COLO668 (cell line): ENCODE results near the gene PRPF18.
"Not testable (repeated sequence)": the region's sequence is repeated elsewhere in the genome, so short reads cannot be mapped to it uniquely, and the experiment has no call there.

ENCODE experiments used
- DNase-seq: peaks from one replicate; lab custom pipeline; 2025; ENCODE audit not compliant: unreplicated experiment; lab: John Stamatoyannopoulos, UW

The PRPF18 gene, protein sequence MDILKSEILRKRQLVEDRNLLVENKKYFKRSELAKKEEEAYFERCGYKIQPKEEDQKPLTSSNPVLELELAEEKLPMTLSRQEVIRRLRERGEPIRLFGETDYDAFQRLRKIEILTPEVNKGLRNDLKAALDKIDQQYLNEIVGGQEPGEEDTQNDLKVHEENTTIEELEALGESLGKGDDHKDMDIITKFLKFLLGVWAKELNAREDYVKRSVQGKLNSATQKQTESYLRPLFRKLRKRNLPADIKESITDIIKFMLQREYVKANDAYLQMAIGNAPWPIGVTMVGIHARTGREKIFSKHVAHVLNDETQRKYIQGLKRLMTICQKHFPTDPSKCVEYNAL

DNA sequence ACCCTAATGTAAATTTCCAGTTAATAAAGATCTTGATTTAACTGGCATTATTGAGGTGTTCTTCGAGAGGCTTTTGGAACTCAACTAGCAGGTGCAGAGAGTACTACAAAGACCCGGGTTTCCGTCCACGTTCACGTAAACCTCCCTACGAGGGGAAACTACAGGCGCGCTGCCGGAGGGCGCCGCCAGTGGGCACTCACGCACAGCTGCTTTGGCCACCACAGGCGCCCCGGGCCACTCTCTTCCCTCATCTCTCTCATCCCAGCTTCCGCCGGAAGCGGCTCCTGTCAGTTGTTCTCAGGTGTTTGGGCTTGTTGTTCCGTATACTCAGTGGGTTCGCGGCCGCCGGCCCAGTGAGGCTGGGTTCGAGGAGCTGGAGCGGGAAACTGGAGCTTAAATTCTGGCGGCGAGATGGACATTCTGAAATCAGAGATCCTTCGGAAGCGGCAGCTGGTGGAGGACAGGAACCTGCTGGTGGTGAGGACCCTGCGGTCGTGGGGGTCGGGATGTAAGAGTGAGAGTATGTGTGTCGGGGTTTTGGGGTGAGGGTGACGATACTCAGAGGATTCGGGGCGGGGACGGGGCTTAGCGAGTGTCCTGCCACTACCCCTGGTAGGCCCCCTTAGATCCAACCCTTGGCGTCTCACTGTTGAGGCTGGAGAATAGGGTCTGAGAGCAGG, at the start of gene PRPF18:
Gene PRPF18, plus strand, starts transcription at position 290 of the 680 bp plus-strand sequence. Its CDS starts 122 bp downstream, at position 412.
- DNase-seq: peak; percentile 92

DNA sequence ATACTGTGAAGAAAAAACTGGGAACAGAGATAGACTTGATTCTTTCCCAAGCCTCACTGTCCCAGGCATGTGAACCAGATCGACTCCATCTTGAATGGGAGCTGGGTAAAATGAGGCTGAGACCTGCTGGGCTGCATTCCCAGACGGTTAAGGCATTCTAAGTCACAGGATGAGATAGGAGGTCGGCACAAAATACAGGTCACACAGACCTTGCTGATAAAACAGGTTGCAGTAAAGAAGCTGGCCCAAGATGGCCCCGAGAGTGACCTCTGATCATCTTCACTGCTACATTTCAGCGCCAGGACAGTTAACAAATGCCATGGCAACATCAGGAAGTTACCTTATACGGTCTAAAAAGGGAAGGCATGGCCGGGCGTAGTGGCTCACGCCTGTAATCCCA, 48.8 kb upstream of the PRPF18 start:
- not testable (repeated sequence) for DNase-seq

DNA sequence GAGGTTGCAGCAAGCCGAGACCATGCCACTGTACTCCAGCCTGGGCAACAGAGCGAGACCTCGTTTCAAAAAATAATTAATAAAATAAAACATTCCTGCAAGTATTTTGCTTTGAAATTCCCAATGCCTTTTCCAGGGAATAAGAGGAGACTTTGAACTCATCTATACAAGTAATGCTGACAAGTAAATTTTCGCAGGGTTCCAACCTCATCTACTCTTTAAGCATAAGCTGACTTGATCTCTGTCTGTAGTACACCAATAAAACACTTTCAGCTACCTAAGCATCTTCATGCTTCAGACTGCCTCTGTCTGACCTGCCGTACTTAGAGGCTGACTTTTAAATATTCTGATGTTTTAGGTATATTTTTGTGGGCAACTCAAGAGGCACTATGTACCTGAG, 44.2 kb upstream of the PRPF18 start:
- DNase-seq: no peak

DNA sequence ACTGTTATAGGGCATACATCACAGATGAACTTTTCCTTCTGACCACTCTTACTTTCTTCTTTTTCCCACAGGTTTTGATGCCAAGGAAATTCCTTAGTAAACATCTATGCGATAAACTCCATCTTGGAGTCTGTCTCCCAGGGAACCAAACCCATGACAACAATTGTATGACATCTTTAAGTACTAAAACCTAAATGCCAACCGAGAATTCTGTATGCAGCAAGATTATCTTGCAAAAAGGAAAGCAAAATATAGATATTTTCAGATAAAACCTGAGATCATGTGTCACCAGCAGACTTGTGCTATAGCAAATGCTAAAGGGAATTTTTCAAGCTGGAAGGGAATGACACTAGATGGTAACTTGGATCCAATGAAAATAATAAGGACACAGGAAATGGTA, 36.0 kb upstream of the PRPF18 start:
- no peak for DNase-seq

DNA sequence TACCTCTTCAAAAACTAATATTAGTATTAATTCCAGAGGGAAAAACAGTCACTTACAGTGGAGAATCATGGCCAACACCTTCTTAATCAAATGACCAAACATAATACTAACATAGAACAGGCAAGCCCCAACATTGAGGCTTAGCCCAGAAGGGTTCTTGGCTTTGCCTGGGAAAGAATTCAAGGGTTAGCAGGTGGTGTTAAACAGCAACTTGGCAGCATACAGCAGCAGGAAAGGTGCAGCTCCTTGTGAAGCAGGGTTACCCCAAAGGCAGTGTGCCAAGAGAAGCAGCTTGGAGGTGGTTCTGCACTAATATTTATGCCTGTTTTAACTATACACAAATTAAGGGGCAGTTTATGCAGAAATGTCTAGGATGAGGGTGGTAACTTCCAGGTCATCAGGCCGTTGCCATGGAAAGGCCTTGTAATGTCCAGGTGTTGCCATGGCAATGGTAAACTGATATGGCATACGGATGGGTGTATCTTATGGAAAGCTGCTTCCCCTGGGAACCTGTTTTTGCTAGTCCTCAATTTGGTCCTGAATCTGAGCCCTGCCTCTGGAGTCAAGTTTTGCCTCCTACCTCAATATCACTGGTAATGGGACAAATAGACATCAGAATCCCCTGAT, 30.8 kb upstream of the PRPF18 start:
- DNase-seq: peak; percentile 26

DNA sequence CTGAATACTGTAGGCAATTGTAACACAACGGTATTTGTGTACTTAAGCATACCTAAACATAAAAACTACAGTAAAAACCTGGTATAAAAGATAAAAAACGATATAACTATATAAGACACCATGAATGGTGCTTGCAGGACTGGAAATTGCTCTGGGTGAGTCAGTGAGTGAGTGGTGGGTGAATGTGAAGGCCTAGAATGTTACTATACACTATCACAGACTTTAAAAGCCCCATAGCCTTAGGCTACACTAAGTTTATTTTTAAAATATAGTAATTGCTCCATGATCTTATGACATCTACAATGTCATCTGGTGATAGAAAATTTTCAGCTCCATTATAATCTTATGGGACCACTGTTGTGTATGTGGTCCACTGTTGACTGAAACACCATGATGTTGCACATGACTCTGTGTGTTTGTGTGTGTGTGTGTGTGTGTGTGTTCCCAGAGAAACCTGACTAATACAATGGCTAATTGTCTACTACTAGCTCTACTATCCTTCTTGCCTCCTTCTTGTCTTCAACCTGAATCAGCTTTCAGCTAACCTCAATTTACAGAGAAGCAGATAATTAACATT, 27.6 kb upstream of the PRPF18 start:
- DNase-seq: no peak

DNA sequence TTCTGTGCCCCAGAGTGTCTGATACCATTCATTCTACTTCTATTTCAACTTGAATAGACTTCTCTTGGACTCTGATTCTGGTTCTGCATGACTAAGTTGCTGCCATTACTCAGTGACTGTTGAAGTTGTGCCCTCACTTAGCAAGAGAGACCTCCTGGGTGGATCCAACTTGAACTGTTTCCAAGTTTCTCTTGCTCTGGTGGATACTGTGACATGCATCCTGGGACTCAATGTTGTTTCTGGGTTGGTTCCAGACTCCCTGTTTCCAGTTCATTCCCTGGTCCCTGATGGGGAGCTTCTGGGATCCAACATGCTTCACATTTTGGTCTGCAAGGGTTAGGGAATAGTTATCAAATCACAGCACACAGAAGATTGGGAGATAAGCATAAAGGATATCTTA, 26.2 kb upstream of the PRPF18 start:
- no peak for DNase-seq

DNA sequence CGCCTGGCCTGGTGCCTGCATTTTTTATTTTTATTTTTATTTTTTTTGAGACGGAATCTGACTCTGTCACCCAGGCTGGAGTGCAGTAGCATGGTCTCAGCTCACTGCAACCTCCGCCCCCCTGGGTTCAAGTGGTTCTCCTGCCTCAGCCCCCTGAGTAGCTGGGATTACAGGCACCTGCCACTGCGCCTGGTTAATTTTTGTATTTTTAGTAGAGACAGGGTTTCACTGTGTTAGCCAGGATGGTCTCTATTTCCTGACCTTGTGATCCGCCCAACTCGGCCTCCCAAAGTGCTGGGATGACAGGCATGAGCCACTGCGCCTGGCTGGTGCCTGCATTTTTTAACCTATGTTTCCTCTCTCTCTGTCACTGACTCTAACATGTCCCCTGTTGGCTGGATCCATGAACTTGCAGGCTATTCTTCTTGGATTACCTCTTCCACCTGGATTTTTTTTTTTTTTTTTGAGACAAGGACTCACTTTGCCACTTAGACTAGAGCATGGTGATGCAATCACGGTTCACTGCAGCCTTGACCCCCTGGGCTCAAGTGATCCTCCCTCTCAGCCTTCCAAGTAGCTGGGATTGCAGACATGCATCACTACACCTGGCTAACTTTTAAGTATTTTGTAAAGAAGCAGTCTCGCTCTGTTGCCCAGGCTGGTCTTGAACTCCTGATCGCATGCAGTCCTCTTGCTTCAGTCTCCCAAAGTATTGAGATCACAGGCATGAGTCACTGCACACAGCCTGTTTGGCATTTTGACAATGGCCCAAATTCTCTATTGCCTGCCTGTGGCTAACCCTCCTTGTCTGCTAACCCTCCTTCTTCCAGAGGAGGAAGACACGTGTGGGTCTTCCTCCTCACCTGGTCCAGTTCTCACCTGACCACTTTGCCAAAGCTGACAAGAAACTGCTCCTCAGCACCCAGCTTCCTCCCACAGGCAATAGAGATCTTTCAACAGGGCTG, 23.0 kb upstream of the PRPF18 start:
- DNase-seq: no peak

DNA sequence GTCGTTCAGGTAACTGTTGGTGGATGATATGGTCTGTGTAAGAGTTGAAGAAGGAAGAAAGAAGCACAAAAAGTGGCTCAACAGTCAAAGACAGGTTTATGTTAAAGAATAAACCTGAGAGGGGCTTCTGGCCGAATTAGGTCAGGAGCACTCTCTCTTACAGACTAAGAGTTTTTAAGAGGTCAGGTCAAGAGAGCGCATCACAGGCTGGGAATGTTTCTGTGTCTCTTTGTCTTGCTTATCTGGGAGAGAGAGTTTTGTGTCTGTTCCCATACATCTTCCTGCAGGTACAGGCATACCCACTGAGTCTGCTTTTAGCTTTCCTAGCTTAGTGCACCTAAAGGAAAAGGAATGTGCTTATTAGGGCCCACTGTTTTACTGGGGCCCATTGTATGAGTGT, 22.2 kb upstream of the PRPF18 start:
- DNase-seq: no peak

DNA sequence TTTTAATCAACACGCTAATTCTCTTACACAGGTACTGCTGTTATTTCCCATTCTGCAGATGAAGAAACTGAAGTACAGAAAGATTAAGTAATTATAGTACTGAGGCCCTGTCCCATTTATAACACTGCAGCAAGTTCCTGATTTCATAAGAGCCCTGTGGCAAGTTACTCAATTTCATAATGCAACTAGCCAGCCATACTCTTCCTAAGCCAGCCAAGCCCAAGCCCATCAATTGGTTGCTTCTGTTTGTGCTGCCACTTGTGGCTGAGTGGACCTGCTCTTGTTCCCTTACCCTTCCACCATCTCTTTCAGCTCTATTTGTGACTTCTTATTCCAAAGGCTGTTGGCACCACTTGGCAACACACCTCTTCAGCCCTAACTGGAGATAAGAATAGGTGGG, 19.7 kb upstream of the PRPF18 start:
- no peak for DNase-seq

DNA sequence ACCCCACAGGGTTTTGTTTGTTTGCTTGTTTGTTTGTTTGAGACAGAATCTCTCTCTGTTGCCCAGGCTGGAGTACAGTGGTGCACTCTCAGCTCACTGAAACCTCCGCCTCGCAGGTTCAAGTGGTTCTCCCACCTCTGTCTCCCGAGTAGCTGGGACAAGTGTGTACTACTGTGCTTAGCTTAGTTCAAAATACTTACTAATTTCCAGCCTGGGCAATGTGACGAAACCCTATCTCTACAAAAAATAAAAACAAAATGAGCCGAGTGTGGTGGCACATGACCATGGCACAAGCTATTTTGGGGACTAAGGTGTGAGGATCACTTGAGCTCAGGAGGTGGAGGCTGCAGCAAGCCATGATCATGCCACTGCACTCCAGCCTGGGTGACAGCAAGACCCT, 15.2 kb upstream of the PRPF18 start:
- no peak for DNase-seq

DNA sequence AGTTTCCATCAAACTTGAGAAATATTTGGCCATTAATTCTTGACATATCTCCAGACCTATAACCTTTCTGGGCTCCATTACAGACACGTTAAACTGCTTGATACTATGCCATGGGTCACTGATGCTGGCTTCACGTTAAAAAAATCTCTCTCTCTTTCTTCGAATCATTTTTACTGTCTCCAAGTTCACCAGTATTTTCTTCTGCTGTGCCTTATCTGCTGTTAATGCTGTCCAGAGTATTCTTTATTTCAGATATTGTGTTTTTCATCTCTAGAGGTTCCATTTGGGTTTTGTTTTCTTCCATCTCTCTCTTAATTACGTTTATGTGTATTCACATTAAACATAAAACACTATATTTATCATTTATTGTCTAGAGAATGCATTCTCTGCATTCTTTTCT, 12.8 kb upstream of the PRPF18 start:
- DNase-seq: no peak

DNA sequence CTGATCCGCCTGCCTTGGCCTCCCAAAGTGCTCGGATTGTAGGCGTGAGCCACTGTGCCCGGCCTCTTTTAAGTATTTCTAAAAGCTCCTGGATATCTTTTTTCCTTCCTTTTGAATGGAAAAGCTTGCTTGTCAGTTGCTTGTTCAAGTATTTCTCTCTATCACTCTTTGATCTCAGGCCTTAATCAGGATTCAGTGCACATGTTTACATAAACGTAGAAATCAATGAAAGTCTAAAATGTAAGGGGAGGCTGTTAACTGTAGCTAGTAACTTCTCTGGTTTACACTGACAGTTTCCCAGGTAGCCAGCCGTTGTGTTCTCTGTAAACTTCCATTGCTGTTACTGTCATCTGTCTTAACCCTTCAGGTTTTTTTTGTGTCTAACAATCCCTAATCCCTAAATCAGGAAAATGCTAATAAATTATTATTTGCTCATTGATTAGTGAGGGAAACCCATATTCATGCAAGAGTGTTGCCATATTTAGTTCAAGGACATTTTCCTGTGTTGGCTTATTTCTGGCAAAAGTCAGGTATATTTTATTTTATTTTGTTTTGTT, 1.5 kb upstream of the PRPF18 start:
- DNase-seq: no peak

DNA sequence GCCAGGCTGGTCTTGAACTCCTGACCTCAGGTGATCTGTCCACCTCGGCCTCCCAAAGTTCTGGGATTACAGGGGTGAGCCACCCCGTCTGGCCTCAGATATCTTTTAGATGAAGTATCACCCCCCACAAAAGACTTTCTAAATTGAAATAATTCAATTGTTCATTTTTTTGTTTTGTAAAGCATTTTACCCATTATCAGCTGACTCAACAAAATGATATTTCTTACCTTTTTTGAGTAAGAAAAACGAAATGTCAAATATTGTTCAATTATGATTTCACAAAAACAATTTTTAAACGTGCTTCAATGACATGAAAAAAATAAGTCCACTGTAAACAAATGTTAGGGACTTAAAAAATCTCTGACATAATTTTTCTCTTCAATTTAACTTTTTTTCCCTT, 822 bp upstream of the PRPF18 start:
- no peak for DNase-seq

DNA sequence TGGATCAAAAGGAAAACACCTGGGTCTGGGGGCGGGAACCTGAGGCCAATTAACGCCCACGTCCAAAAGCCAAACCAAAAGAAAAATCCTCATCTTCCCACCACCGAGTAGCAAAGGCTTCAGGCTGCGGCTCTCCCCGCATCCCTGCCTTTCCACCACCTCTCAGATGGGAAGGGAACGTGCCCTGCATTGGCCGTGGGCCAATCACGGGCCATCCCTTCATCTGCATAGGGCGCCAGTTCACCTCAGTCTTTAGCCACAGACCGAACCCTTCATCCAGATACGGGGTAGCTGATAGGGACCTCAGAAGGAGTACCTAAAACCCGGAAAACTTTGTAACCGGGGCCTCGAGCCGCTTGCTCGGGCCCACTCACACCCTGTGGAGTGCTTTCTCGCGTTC, 626 bp downstream of the PRPF18 start:
- peak; percentile 14 for DNase-seq

DNA sequence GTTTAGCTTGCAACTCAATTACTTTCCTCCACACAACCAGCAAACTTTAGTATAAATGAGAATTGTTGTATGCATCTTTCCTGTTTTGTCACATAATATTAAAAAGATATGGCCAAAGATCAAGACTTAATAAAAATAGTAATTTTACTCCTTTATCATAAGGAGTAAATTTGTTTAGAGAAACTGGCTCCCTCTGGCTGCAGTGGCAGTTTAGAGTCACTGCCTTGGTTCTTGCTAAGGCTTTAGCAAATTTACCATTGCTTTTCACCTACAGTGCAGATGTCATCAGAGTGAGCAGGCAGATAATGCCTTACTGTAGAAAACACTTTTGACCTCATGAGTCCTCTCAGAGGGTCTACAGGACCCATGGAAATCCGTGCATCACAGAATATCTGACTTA, 2.6 kb downstream of the PRPF18 start:
- no peak for DNase-seq

DNA sequence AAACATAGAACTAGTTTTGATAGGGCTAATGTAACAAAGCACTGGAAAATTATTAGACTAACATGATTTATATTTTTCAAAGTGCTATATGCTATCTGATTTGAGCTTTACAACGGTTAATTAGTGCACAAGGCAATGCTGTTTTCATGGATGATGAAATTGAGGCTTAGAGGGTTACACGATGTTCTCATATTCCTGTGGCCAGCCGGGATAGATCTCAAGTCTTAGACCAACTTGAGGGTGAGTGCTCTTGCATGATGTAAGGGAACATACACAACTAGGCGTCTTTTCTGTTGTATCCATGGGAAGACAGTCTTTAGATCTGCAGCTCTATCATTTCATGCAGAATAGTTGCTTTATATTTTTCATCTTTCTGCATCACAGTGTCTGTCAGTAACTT, 4.1 kb downstream of the PRPF18 start:
- DNase-seq: no peak

DNA sequence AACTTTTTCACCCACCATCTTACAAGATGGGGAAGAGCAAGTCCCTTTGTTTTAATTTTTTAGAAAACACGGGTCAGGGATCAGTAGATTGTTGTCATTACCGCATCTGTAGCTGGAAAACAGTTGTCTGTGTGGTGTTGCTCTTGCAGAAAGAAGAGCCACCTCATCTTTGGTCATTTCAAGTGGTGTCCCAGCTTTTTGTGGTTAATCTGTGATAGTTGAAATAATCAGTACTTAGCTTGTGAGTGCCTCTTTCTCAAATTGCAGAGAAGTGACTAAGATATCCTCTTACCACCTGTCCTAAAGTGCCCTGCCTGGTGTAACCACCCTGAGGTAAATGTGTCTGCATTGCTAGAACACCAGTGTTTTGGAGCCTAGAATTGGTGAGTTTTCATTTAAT, 5.5 kb downstream of the PRPF18 start:
- no peak for DNase-seq

DNA sequence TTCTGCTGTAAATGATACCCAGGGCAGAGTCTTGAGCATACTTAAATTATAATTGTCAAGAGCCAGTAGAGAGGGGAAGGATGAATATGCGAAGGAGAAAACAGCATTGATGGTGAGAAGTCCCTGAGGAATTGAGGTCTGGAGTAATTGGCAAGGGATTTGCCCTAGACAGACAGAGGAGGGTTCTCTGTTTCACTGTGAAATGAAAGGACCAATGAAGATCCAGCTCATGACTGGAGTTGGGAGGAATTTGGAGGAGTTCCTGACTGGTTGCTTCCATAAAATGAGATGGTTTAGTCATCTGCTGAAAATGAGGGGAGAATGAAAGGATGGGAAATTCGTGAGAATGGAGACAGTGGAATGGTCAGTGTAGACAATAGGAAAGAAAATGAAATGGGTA, 6.8 kb downstream of the PRPF18 start:
- no peak for DNase-seq

DNA sequence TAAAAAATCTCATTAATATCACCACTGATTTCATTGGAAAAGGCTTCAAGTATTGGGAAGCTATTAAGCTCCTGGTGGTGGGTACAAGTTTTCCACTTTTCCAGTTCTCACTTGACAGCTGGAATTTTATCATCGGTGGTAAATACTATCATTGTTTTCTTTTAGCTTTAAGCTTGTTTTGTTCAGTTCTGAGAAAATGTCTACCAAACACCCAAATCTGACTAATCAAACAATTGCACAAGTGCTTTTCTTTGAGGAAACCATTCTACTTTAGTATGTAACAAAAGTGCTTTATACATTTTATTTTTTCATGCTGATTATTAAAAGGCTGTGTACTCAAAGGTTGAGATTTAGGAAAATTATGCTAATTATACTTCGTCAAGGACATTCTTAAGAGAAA, 7.9 kb downstream of the PRPF18 start:
- DNase-seq: no peak

DNA sequence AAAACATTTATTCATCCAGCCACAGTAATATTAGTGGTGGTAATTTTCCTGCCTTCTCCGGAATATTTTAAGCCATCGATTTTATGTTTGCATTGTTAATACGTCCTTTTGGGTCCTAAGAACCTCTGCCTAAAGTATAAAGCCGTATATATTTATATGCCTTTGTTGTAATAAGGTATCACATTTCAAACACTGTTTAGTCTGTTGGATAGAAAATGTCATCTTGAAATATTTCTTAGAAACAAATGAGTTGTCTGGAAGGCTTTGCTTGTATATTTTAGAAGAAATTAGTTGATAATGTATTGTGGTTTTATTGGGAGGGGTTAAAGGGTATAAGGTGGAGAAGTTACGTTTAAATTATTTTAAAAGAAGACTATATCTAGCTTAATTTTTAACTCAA, 11.1 kb downstream of the PRPF18 start:
- no peak for DNase-seq
